Stomach (tissue), 4 donors: Measurements from ENCODE around the gene CLDN7.
A peak's percentile ranks its signal among the peaks of the same experiment; 100 is the strongest.

ENCODE experiments used
- POLR2A ChIP-seq, 4 donors: fragments of 450-650 bp; IDR thresholded peaks; one replicate each; pipeline ENCODE4 v1.6.1; 2016; ENCODE audit warnings: antibody characterized with exemption in 4 of 4, control low read depth in 2 of 4, mild to moderate bottlenecking in 1 of 4, moderate library complexity in 1 of 4
- TF ChIP-seq, protein P1 (sequence below), 7 experiments: fragments of 450-650 bp in 4 of 7; fragments of 200-600 bp in 3 of 7; sonication (generic) in 3 of 7; IDR thresholded peaks; one replicate each; pipeline ENCODE4 v1.5.1; 2016 to 2019; ENCODE audit warnings: antibody characterized with exemption in 7 of 7, control low read depth in 2 of 7, mild to moderate bottlenecking in 1 of 7

DNA sequence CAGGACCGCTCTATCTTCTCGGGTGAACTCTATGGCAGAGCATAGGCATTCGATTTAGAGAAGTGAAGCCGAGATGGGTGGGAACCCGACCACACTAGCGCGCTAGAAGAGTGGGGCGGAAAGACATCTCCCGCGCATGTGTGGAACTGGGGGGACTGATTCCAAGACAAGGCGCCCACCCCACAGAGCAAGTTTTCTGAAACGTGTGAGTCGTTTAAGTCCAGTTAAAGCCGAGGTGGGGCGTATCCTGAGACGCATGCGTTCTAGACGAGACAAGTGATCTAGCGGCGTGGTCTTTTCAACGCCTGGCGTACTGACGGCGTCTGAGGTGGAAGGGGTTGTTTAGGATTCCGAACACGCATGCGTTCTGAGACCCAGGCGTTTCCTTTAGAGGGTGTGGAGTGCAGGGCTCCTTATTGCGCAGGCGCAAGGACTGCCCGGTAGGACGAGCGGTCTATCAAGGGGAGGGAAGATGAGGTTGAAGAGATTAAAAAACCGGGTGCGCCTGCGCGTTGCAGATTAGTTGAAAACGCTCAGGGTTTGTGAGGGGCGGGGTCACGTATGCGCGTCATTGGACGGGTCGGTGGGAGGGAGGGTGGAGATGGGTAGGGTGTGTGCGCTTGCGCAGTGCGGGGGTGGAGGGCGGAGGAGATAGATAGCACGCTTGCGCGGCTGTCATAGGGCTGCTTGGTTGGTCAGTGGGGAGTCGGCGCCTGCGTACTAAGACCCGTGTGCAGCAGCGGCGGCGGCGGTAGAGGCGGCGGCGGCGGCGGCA is 44.8 kb upstream of the CLDN7 start, which contains the start of gene EIF5A:
- TF ChIP-seq, protein P1, sequence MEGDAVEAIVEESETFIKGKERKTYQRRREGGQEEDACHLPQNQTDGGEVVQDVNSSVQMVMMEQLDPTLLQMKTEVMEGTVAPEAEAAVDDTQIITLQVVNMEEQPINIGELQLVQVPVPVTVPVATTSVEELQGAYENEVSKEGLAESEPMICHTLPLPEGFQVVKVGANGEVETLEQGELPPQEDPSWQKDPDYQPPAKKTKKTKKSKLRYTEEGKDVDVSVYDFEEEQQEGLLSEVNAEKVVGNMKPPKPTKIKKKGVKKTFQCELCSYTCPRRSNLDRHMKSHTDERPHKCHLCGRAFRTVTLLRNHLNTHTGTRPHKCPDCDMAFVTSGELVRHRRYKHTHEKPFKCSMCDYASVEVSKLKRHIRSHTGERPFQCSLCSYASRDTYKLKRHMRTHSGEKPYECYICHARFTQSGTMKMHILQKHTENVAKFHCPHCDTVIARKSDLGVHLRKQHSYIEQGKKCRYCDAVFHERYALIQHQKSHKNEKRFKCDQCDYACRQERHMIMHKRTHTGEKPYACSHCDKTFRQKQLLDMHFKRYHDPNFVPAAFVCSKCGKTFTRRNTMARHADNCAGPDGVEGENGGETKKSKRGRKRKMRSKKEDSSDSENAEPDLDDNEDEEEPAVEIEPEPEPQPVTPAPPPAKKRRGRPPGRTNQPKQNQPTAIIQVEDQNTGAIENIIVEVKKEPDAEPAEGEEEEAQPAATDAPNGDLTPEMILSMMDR (IDR thresholded peaks at IDR 0.05): peak in 1 of 7 experiments; percentile 12
- TF ChIP-seq POLR2A (IDR thresholded peaks at IDR 0.05): peak in 2 of 4 donors; percentile 84 to 85
